8988T (cell line): ENCODE results near the gene DOCK1.
"Not testable (repeated sequence)": the region's sequence is repeated elsewhere in the genome, so short reads cannot be mapped to it uniquely, and the experiment has no call there.

Experiments used
- DNase-seq: peaks from one replicate; pipeline ENCODE4 v3.0.0; 2011

DOCK1 gene

GRCh38 chr10:126927799-126928198 lies 22.6 kb downstream of the DOCK1 start:
- DNase-seq = no peak

GRCh38 chr10:126928274-126928673 lies 23.0 kb downstream of the DOCK1 start:
- DNase-seq = peak; percentile 4

GRCh38 chr10:126929391-126929790 lies 24.2 kb downstream of the DOCK1 start:
- peak; percentile 7 for DNase-seq

GRCh38 chr10:126930131-126930882 lies 25.1 kb downstream of the DOCK1 start:
- peak; percentile 6 for DNase-seq

GRCh38 chr10:126930883-126931503 lies 25.8 kb downstream of the DOCK1 start:
- peak; percentile 4 for DNase-seq

GRCh38 chr10:126931544-126931943 lies 26.3 kb downstream of the DOCK1 start:
- no peak for DNase-seq

- peak; percentile 3 for DNase-seq
Measured at GRCh38 chr10:126932516-126932915, 27.3 kb downstream of the DOCK1 start.

GRCh38 chr10:126933116-126933515 lies 27.9 kb downstream of the DOCK1 start:
- peak; percentile 5 for DNase-seq

- DNase-seq = peak; percentile 75
Measured at GRCh38 chr10:126935263-126935946, 30.2 kb downstream of the DOCK1 start.

- no peak for DNase-seq
Measured at GRCh38 chr10:126937026-126937425, 31.8 kb downstream of the DOCK1 start.

- not testable (repeated sequence) for DNase-seq
Measured at GRCh38 chr10:126938121-126938520, 32.9 kb downstream of the DOCK1 start.

- DNase-seq = no peak
Measured at GRCh38 chr10:126939706-126940105, 34.5 kb downstream of the DOCK1 start.

- no peak for DNase-seq
Measured at GRCh38 chr10:126940670-126941310, 35.6 kb downstream of the DOCK1 start.

- DNase-seq = no peak
Measured at GRCh38 chr10:126944191-126944590, 39.0 kb downstream of the DOCK1 start.

GRCh38 chr10:126945351-126946030 lies 40.3 kb downstream of the DOCK1 start:
- no peak for DNase-seq

GRCh38 chr10:126946746-126947145 lies 41.5 kb downstream of the DOCK1 start:
- DNase-seq = no peak

- no peak for DNase-seq
Measured at GRCh38 chr10:126948355-126949160, 43.3 kb downstream of the DOCK1 start.

- no peak for DNase-seq
Measured at GRCh38 chr10:126949161-126949503, 43.9 kb downstream of the DOCK1 start.

GRCh38 chr10:126950401-126951105 lies 45.3 kb downstream of the DOCK1 start:
- DNase-seq = no peak

GRCh38 chr10:126953886-126954285 lies 48.7 kb downstream of the DOCK1 start:
- no peak for DNase-seq

- no peak for DNase-seq
Measured at GRCh38 chr10:126955396-126955795, 50.2 kb downstream of the DOCK1 start.
